B cell (primary cell): ENCODE measurements around the gene ARHGEF19.

ENCODE experiments used
- EZH2 ChIP-seq: IDR thresholded peaks from 2 replicates; pipeline ENCODE4 v1.6.1; 2012; ENCODE audit warnings: borderline replicate concordance, low read depth, mild to moderate bottlenecking, moderate library complexity, low read length; ENCODE audit not compliant: insufficient read depth, poor library complexity, severe bottlenecking
- TF ChIP-seq, protein P1 (sequence below): fragments of 200-600 bp; IDR thresholded peaks from one replicate; pipeline ENCODE4 v1.8.0; 2022; ENCODE audit warnings: antibody characterized with exemption, mild to moderate bottlenecking

DNA sequence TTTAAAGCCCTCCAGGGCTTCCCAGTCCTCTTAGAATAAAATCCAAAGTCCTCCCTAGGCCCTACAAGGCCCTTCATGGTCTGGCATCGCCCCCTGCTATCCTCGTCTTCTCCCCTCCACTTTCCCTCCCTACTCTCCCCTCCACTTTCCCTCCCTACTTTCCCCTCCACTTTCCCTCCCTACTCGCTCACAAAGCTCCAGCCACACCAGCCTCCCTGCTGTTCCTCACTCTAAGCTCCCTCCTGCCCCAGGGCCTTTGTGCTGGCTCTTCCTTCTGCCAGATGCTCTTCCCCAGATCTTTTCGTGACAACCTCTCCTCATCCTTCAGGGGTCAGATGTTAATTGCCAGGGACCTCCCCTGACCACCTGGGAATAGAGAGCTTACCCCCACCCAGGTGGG, 12.8 kb downstream of the ARHGEF19 start:
- TF ChIP-seq, protein P1, sequence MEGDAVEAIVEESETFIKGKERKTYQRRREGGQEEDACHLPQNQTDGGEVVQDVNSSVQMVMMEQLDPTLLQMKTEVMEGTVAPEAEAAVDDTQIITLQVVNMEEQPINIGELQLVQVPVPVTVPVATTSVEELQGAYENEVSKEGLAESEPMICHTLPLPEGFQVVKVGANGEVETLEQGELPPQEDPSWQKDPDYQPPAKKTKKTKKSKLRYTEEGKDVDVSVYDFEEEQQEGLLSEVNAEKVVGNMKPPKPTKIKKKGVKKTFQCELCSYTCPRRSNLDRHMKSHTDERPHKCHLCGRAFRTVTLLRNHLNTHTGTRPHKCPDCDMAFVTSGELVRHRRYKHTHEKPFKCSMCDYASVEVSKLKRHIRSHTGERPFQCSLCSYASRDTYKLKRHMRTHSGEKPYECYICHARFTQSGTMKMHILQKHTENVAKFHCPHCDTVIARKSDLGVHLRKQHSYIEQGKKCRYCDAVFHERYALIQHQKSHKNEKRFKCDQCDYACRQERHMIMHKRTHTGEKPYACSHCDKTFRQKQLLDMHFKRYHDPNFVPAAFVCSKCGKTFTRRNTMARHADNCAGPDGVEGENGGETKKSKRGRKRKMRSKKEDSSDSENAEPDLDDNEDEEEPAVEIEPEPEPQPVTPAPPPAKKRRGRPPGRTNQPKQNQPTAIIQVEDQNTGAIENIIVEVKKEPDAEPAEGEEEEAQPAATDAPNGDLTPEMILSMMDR, result no peak
- TF ChIP-seq EZH2, result no peak
